ENCODE measurements around the gene SEL1L3.

Gene SEL1L3

GRCh38 chr4:25904748-25905082 is 41.9 kb upstream of the SEL1L3 start:
- no peaks in the 10 kb centered on the region for H3K36me3 ChIP-seq (ENCODE audit: control insufficient read depth, insufficient read depth, low read length)
- no peak overlapping the region for H3K4me3 ChIP-seq (ENCODE audit: low read depth, low read length)
- H3K4me1 ChIP-seq: no peaks in the 10 kb centered on the region
- H3K4me2 ChIP-seq (ENCODE audit: low read length): no peak overlapping the region
- H3K79me2 ChIP-seq: no peaks in the 10 kb centered on the region
- H3K27me3 ChIP-seq (ENCODE audit: control insufficient read depth, insufficient read depth, low read length): no peaks in the 10 kb centered on the region
- H3K27ac ChIP-seq: no peak overlapping the region
- no peaks in the 10 kb centered on the region for H3K9me3 ChIP-seq (ENCODE audit: control insufficient read depth, low read length)
- no peak overlapping the region for H3K9ac ChIP-seq
- H2AFZ ChIP-seq: no peak overlapping the region
- no peak for TF ChIP-seq CTCF (IDR thresholded peaks at IDR 0.05)

GRCh38 chr4:25903900-25904747 is 41.3 kb upstream of the SEL1L3 start:
- H3K27ac ChIP-seq: no peak overlapping the region
- no peaks in the 10 kb centered on the region for H3K79me2 ChIP-seq
- no peak overlapping the region for H2AFZ ChIP-seq
- H3K4me1 ChIP-seq: no peaks in the 10 kb centered on the region
- H3K36me3 ChIP-seq (ENCODE audit: control insufficient read depth, insufficient read depth, low read length): no peaks in the 10 kb centered on the region
- no peaks in the 10 kb centered on the region for H3K9me3 ChIP-seq (ENCODE audit: control insufficient read depth, low read length)
- no peak for TF ChIP-seq CTCF (IDR thresholded peaks at IDR 0.05)
- H3K9ac ChIP-seq: no peak overlapping the region
- H3K4me2 ChIP-seq (ENCODE audit: low read length): no peak overlapping the region
- no peak overlapping the region for H3K4me3 ChIP-seq (ENCODE audit: low read depth, low read length)
- H3K27me3 ChIP-seq (ENCODE audit: control insufficient read depth, insufficient read depth, low read length): no peaks in the 10 kb centered on the region

- Histone ChIP-seq H3K9ac (no peak overlapping the region), H3K4me1 (no peaks in the 10 kb centered on the region), H3K4me2 (ENCODE audit: low read length) (no peak overlapping the region), H3K36me3 (ENCODE audit: control insufficient read depth, insufficient read depth, low read length) (no peaks in the 10 kb centered on the region), H3K27me3 (ENCODE audit: control insufficient read depth, insufficient read depth, low read length) (no peaks in the 10 kb centered on the region), H3K9me3 (ENCODE audit: control insufficient read depth, low read length) (no peaks in the 10 kb centered on the region), H3K4me3 (ENCODE audit: low read depth, low read length) (no peak overlapping the region), H2AFZ (no peak overlapping the region), H3K27ac (no peak overlapping the region), H3K79me2 (no peaks in the 10 kb centered on the region)
- TF ChIP-seq CTCF (IDR thresholded peaks at IDR 0.05): no peak
Observed at GRCh38 chr4:25901030-25901430, 38.2 kb upstream of the SEL1L3 start.

- no peak overlapping the region for H2AFZ ChIP-seq
- H3K27ac ChIP-seq: no peak overlapping the region
- H3K9me3 ChIP-seq (ENCODE audit: control insufficient read depth, low read length): no peaks in the 10 kb centered on the region
- no peaks in the 10 kb centered on the region for H3K4me1 ChIP-seq
- H3K79me2 ChIP-seq: no peaks in the 10 kb centered on the region
- no peaks in the 10 kb centered on the region for H3K36me3 ChIP-seq (ENCODE audit: control insufficient read depth, insufficient read depth, low read length)
- no peak for TF ChIP-seq CTCF (IDR thresholded peaks at IDR 0.05)
- no peaks in the 10 kb centered on the region for H3K27me3 ChIP-seq (ENCODE audit: control insufficient read depth, insufficient read depth, low read length)
- no peak overlapping the region for H3K9ac ChIP-seq
- H3K4me3 ChIP-seq (ENCODE audit: low read depth, low read length): no peak overlapping the region
- no peak overlapping the region for H3K4me2 ChIP-seq (ENCODE audit: low read length)
Observed at GRCh38 chr4:25900310-25900709, 37.5 kb upstream of the SEL1L3 start.
